Measurements from ENCODE around the gene PSD2.

PSD2 gene

DNA sequence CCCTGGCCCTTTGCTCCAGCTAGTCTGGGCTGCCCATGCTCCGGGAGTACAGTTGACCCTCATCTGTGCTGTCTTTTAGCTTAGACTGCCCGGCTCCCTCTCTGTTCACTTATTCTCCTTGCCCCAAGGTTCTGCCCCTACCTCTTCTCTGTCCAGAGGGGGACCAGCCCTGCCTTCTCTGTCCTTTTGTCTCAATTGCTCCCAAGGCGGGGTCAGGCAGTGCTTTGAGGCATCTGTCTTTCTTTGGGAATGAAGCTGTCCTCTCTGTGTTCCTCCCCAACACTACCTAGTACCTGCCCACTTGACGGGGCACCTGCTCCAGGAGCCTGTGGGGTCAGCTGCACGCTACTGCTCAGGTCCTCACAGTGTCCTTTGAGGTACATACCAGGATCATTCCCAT lies 59.3 kb downstream of the PSD2 start:
- DNase-seq (ENCODE audit: low spot score), result no peak
- TF ChIP-seq, protein P1, sequence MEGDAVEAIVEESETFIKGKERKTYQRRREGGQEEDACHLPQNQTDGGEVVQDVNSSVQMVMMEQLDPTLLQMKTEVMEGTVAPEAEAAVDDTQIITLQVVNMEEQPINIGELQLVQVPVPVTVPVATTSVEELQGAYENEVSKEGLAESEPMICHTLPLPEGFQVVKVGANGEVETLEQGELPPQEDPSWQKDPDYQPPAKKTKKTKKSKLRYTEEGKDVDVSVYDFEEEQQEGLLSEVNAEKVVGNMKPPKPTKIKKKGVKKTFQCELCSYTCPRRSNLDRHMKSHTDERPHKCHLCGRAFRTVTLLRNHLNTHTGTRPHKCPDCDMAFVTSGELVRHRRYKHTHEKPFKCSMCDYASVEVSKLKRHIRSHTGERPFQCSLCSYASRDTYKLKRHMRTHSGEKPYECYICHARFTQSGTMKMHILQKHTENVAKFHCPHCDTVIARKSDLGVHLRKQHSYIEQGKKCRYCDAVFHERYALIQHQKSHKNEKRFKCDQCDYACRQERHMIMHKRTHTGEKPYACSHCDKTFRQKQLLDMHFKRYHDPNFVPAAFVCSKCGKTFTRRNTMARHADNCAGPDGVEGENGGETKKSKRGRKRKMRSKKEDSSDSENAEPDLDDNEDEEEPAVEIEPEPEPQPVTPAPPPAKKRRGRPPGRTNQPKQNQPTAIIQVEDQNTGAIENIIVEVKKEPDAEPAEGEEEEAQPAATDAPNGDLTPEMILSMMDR (IDR thresholded peaks at IDR 0.05; ENCODE audit: extremely low read depth, missing control alignments), result no peak

DNA sequence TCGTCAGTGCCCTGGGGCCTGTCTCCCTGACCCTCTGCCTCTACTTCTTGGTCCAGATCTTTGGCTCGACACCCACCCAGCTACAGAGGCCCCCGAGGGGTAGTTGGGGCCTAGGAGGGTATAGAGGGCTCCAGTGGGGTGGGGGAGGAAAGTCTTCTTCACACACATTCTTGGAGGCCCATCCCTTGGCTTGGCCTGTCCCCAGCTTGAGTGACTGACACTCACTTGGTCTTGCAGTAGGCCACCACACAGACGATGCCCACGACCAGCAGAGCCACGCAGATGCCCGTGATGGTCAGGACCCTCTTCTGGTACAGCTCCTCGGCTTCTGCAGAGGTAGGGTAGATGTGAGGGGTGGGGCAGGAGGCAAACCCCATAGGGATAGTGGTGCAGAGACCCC lies 59.8 kb downstream of the PSD2 start:
- TF ChIP-seq, protein P1 (IDR thresholded peaks at IDR 0.05; ENCODE audit: extremely low read depth, missing control alignments), result no peak
- DNase-seq (ENCODE audit: low spot score), result no peak

DNA sequence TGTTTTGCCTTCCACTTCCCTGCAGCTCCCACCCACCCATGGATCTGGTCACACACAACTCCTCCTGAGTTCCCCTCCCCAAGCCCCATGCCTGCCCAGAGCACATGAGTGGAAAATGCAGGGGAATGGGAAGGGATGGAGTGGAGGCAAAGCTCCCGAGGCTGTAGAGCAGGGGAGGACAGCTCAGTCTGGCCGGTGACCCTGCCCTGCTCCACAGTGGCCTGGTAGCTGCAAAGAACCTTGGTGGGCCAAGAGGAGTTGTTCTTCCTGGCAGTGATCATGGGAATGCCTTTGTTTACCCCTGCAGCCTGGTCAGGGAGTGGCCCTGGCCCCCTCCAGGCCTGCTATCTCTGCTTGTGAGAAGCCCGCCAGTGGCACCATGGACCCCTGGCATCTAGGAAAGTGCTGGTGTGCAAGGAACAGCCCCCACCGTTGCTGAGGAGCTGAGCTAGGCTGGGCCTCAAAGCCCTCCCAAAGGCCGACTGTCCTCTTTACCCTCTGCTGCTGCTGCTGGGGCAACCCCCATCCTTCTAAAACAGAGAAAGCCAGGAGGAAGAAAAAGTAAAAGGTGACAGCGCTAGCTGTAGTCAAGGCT lies 60.4 kb downstream of the PSD2 start:
- TF ChIP-seq, protein P1 (IDR thresholded peaks at IDR 0.05; ENCODE audit: extremely low read depth, missing control alignments), result no peak
- DNase-seq (ENCODE audit: low spot score), result no peak

DNA sequence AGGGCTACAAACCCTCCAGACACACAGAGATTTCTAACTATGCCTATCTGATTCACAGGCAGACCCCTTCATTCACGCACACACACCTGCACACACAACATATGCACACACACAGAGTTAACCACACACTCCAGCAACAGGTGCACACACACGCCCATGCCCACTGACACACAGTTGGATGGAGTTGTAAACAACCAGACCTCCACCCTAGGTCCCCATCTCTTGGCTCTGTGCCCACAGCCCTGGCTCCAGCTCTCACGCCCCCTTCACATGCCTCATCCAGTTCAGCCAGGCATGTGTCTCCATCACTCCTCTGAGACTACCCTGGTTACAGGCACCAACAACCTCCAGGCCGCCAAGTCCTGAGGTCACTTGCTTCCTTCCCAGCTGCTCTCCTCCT lies 61.1 kb downstream of the PSD2 start:
- no peak for DNase-seq (ENCODE audit: low spot score)

DNA sequence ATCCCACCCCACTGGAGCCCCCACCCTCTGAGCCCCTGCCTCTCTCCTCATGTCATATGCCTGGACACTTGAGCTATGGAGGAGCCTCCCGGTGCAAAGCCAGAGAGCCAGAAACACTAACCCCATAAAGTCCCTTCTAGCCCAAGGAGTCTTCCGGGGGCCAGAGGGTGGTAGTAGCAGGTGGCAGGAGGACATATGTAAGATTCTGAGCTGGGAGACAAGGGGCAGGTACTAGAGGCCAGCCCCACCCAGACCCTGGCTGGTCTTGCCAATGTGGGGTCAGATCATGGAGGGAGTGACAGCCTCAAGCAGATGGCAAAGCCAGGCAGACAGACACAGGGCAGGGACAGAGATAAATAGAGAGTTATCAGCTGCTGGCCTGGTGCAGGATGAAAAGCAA lies 63.4 kb downstream of the PSD2 start:
- TF ChIP-seq, protein P1 (IDR thresholded peaks at IDR 0.05; ENCODE audit: extremely low read depth, missing control alignments), result no peak
- DNase-seq (ENCODE audit: low spot score), result no peak

More for the DNA sequence above, 61.1 kb downstream of the PSD2 start:
- TF ChIP-seq, protein P1 (IDR thresholded peaks at IDR 0.05; ENCODE audit: extremely low read depth, missing control alignments), result no peak

DNA sequence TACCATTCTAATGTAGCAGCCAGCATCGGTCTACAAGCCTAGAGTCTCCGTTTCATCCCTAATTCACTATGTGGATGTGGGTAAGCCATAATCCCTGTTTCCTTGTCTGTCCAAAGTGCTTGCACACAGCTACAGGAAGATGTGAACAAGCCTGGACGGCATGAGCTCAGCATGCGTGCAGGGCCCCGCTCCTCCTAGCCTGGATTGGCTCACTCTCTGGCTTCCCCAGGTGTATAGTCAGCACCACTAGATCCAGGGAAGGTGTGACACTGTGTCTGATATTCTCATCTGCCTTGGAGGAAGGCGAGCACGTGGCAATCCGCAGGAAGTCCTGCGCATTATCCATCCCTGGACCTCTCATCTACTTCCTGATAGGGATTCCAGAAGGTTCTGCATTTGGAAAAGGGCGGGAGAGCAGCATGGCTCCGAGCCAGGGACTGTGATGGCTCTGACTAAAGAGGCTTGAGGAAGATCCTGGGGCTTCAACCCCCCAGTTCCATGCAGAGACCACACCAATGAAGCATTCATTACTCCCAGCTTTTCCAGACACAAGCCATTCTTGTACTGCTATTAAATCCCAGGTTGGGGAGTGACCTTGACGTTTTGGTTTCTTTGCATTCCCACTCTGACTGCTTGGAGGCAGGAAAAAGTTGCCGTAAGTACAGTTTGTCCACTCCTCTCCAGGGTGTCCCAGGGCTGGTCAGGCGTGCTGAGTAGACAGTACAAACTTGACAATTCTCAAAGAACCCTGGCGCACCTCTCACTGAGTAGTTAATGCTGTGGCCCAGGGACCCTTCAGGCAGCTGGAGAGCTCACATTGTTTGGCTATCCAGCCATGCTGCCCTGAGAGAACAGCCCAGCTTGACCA lies 65.6 kb downstream of the PSD2 start:
- TF ChIP-seq, protein P1 (IDR thresholded peaks at IDR 0.05; ENCODE audit: extremely low read depth, missing control alignments), result no peak
- DNase-seq (ENCODE audit: low spot score), result no peak

DNA sequence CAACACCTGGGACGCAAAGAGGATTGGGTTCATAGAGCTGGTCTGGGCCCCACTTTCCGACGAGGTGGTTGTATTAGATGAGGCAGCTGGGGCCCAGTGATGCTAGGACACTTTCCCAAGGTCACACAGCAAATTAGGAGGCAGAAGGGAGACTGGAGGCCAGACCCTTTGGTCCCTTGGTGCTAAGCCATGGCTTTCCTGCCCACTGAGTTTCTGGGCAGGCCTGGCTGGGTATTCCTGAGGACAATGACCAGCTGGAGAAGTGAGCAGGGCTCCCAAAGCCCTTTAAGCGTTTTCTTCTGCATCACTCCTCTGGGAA lies 66.2 kb downstream of the PSD2 start:
- TF ChIP-seq, protein P1 (IDR thresholded peaks at IDR 0.05; ENCODE audit: extremely low read depth, missing control alignments), result no peak
- no peak for DNase-seq (ENCODE audit: low spot score)
